Progenitor cell of endocrine pancreas (in vitro differentiated cells): ENCODE measurements around the gene ACTR8. TPM values are rescaled to one million over a fixed set of nuclear protein-coding genes. Genes with fewer than 3 reads are reported as not detected.

Source experiments
- DNase-seq: peaks from one replicate; pipeline ENCODE4 v3.0.0; 2021; ENCODE audit warnings: low spot score; ENCODE audit not compliant: unreplicated experiment
- H3K27ac Mint-ChIP-seq: 2 replicates; pipeline ENCODE4 v1.8.0; 2021; ENCODE audit warnings: mild to moderate bottlenecking, moderate library complexity, mixed read lengths
- H3K27me3 Mint-ChIP-seq: 2 replicates; pipeline ENCODE4 v1.8.0; 2021; ENCODE audit warnings: mixed read lengths
- H3K36me3 Mint-ChIP-seq: 2 replicates; pipeline ENCODE4 v1.8.0; 2022; ENCODE audit warnings: mixed read lengths; ENCODE audit not compliant: insufficient read depth
- H3K4me1 Mint-ChIP-seq: 2 replicates; pipeline ENCODE4 v1.8.0; 2021; ENCODE audit warnings: low read depth, mixed read lengths
- H3K4me3 Mint-ChIP-seq: 2 replicates; pipeline ENCODE4 v1.8.0; 2021; ENCODE audit warnings: low read depth, mild to moderate bottlenecking, moderate library complexity, mixed read lengths
- H3K9me3 Mint-ChIP-seq: 2 replicates; pipeline ENCODE4 v1.8.0; 2021; ENCODE audit warnings: low read depth, mixed read lengths
- CTCF ChIP-seq: fragments of 200-600 bp; sonication (generic); IDR thresholded peaks from one replicate; pipeline ENCODE4 v1.5.0; 2021; ENCODE audit warnings: antibody characterized with exemption, mild to moderate bottlenecking; ENCODE audit not compliant: unreplicated experiment
- total RNA-seq: library from RNA; stranded (reverse); gene quantifications from 2 replicates; pipeline ENCODE4 v1.2.1, GENCODE V29; 2021

The ACTR8 gene
- total RNA-seq, 1 donor from 2014 or later: 60.8 TPM

GRCh38 chr3:53884623-53885022, 2.7 kb upstream of the ACTR8 start:
- no peak for DNase-seq
- TF ChIP-seq CTCF: no peak
- Mint-ChIP-seq H3K4me1 (peaks cover 16% of the 10 kb centered on the region), H3K4me3 (no peak overlapping the region), H3K9me3 (no peaks in the 10 kb centered on the region), H3K27me3 (no peaks in the 10 kb centered on the region), H3K27ac (no peak overlapping the region), H3K36me3 (peaks cover 12% of the 10 kb centered on the region)

GRCh38 chr3:53883008-53883407, 1.1 kb upstream of the ACTR8 start:
- no peak for DNase-seq
- Mint-ChIP-seq H3K4me1 (peaks cover 9% of the 10 kb centered on the region), H3K27me3 (no peaks in the 10 kb centered on the region), H3K9me3 (no peaks in the 10 kb centered on the region), H3K36me3 (peaks cover 11% of the 10 kb centered on the region), H3K4me3 (peak overlapping the region; percentile 97), H3K27ac (no peak overlapping the region)
- no peak for TF ChIP-seq CTCF

GRCh38 chr3:53880396-53881345, 1.3 kb downstream of the ACTR8 start:
- Mint-ChIP-seq H3K36me3 (peaks cover 20% of the 10 kb centered on the region), H3K4me1 (peaks cover 9% of the 10 kb centered on the region), H3K27me3 (no peaks in the 10 kb centered on the region), H3K27ac (peak overlapping the region; percentile 96), H3K4me3 (peak overlapping the region; percentile 97), H3K9me3 (no peaks in the 10 kb centered on the region)
- TF ChIP-seq CTCF: no peak
- DNase-seq: no peak

GRCh38 chr3:53865732-53866499, 16.0 kb downstream of the ACTR8 start:
- peaks cover 32% of the 10 kb centered on the region for H3K36me3 Mint-ChIP-seq
- H3K27ac Mint-ChIP-seq: no peak overlapping the region
- no peaks in the 10 kb centered on the region for H3K27me3 Mint-ChIP-seq
- no peak for TF ChIP-seq CTCF
- no peaks in the 10 kb centered on the region for H3K9me3 Mint-ChIP-seq
- H3K4me1 Mint-ChIP-seq: peaks cover 6% of the 10 kb centered on the region
- H3K4me3 Mint-ChIP-seq: no peak overlapping the region
- DNase-seq: no peak

GRCh38 chr3:53863145-53863544, 18.8 kb downstream of the ACTR8 start:
- no peak overlapping the region for H3K4me3 Mint-ChIP-seq
- peaks cover 33% of the 10 kb centered on the region for H3K36me3 Mint-ChIP-seq
- no peaks in the 10 kb centered on the region for H3K27me3 Mint-ChIP-seq
- H3K4me1 Mint-ChIP-seq: peaks cover 6% of the 10 kb centered on the region
- no peaks in the 10 kb centered on the region for H3K9me3 Mint-ChIP-seq
- no peak for TF ChIP-seq CTCF
- DNase-seq: no peak
- H3K27ac Mint-ChIP-seq: no peak overlapping the region
